ENCODE data around the gene DSCAM. TPM values are rescaled to one million over a fixed set of nuclear protein-coding genes. Genes with fewer than 3 reads are reported as not detected.
"Not testable (repeated sequence)": the region's sequence is repeated elsewhere in the genome, so short reads cannot be mapped to it uniquely, and the experiment has no call there.

The DSCAM gene
- total RNA-seq, 1 experiment from 2014 or later = not detected

DNA sequence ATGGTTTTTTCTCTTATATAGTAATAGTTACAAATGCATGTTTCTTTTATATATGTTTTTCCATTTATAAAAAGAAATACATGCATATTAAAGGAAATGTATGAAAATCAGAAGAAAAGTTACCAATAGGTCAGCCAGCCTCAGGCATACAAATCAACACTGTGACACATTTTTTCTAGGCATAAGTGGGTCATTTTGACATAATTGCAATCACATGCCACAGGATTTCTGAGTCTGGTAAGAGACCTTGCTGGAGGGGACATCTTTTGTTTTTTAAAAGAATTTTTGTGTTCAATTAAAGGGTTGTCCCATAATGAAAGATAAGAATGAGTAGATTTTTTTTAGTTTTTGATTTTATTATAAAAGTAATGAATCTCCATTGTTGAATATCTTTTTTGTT lies 506.6 kb downstream of the DSCAM start:
- in situ Hi-C loops (cut with HindIII; ENCODE audit: low pct_unique_long_range_greater_than_20kb, low sequenced_read_pairs) = no loop called here
- no peak for DNase-seq (ENCODE audit: low read depth)

DNA sequence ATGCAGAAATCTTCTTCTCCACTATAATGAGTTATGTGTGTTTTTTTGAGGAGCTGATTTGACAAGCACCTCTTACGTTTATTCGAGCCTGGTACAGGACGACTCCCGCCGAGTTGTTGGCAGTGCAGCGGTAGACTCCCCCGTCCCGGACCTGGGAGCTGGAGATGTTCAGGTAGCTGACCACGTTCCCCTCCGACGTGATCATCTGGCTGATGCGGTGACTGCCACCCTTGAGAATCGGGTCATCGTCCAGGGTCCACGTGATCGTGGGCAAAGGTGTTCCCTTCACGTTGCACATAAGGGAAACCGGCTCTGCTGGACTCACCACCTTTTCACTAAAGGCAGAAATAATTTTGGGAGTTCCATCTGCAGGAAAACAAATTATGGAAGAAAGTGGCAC lies 507.9 kb downstream of the DSCAM start:
- in situ Hi-C loops (cut with HindIII; ENCODE audit: low pct_unique_long_range_greater_than_20kb, low sequenced_read_pairs) = no loop called here
- no peak for DNase-seq (ENCODE audit: low read depth)

- no peak for DNase-seq (ENCODE audit: low read depth)
- in situ Hi-C loops (cut with HindIII; ENCODE audit: low pct_unique_long_range_greater_than_20kb, low sequenced_read_pairs) = no loop called here
Measured at GRCh38 chr21:40337981-40338380, 509.0 kb downstream of the DSCAM start.

DNA sequence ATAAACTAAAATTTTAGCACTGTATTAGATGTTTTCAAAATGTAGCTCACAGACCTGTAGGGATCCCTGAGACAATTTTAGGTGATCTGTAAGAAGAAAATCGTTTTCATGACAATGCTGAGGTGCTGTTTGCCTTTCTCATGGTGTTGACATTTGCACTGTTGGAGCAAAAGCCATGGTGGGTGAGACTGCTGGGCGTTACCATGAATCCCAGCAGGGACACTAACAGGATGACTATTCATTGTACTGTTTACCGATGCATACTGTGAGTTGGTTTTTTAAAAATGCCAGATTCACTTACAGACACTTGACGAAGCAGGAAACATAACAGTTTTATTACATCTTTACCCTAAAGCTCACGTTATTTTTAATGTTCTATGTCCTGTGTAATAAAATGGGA lies 511.3 kb downstream of the DSCAM start:
- DNase-seq (ENCODE audit: low read depth) = no peak
- in situ Hi-C loops (cut with HindIII; ENCODE audit: low pct_unique_long_range_greater_than_20kb, low sequenced_read_pairs) = no loop called here

GRCh38 chr21:40334159-40334558 lies 512.8 kb downstream of the DSCAM start:
- DNase-seq (ENCODE audit: low read depth) = no peak

GRCh38 chr21:40333731-40334130 lies 513.2 kb downstream of the DSCAM start:
- in situ Hi-C loops (cut with HindIII; ENCODE audit: low pct_unique_long_range_greater_than_20kb, low sequenced_read_pairs) = no loop called here
- no peak for DNase-seq (ENCODE audit: low read depth)

More at GRCh38 chr21:40334159-40334558, 512.8 kb downstream of the DSCAM start:
- in situ Hi-C loops (cut with HindIII; ENCODE audit: low pct_unique_long_range_greater_than_20kb, low sequenced_read_pairs) = no loop called here

- in situ Hi-C loops (cut with HindIII; ENCODE audit: low pct_unique_long_range_greater_than_20kb, low sequenced_read_pairs) = no loop called here
- DNase-seq (ENCODE audit: low read depth) = no peak
Measured at GRCh38 chr21:40331804-40332203, 515.2 kb downstream of the DSCAM start.

- no peak for DNase-seq (ENCODE audit: low read depth)
- in situ Hi-C loops (cut with HindIII; ENCODE audit: low pct_unique_long_range_greater_than_20kb, low sequenced_read_pairs) = no loop called here
Measured at GRCh38 chr21:40331172-40331571, 515.8 kb downstream of the DSCAM start.

DNA sequence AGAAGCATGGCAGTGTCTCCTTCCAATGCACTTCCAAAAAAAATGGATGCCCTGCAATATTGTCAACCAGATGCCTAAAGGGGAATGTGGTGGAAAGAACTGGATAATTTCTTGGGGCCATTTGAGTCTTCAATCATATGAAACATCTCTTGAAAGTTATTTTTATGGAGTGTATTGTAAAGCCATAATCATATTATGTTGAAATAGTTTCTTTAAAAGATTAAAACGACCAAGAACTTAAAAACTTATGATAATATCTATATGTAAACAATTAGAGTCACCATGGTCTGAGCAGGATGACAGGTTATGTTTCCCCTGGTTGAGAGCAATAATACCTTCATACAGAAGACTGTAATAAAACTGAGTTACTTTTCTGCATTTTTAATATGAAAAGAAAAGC lies 522.6 kb downstream of the DSCAM start:
- DNase-seq (ENCODE audit: low read depth) = no peak
- in situ Hi-C loops (cut with HindIII; ENCODE audit: low pct_unique_long_range_greater_than_20kb, low sequenced_read_pairs) = no loop called here

DNA sequence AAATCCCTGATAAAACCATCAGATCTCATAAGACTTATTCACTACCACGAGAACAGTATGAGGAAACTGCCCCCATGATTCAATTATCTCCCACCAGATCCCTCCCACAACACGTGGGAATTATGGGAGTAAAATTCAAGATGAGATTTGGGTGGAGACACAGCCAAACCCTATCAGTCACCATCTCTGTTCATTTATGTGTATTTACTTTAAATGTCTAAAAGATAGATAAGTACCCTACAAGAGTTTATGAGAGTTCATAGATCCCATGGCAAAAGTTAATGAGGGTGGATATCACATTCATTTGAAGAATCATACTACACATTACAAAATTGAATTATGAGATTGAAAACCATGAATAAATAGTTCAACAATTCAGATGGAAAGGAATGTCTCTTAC lies 526.2 kb downstream of the DSCAM start:
- in situ Hi-C loops (cut with HindIII; ENCODE audit: low pct_unique_long_range_greater_than_20kb, low sequenced_read_pairs); DNase-seq (ENCODE audit: low read depth): not testable (repeated sequence)

DNA sequence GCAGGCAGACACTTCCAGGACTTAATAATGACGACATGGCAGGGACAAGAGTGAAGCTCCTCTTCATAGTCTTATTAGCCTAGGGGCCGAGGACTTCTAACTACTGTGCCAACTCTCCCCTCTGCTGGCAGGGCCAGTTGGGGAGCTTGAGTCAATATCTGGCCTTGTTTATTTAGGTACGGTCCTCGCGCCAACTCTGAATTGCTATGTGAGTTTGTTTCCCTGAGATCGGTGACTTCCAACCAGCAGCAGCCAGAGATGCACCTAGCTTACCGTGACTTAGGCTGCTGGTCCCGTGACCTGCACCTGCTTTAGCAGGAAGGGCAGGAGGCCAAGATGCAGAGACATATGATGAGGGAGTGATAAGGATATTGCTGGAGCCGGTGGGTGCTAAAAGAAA lies 528.6 kb downstream of the DSCAM start:
- no peak for DNase-seq (ENCODE audit: low read depth)
- in situ Hi-C loops (cut with HindIII; ENCODE audit: low pct_unique_long_range_greater_than_20kb, low sequenced_read_pairs) = no loop called here

DNA sequence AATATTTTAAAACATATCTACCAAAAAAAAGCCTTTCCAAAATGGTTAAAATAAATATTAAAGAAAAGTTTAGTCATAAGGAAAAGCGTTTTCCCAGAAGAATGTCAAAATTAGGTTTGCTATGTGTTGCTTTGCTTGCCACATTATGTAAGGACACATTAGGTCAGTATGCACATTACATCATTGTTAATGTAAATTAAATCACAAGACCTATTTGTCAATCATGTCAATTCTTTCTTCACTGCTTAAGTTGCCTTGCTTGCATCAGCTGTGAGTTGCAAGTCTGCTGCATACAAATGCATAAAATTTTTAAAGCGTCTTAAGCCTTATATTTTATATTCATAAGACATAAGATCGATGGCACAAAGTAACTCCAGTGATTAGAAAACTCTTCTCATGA lies 530.9 kb downstream of the DSCAM start:
- DNase-seq (ENCODE audit: low read depth) = no peak

GRCh38 chr21:40315626-40316025 lies 531.3 kb downstream of the DSCAM start:
- in situ Hi-C loops (cut with HindIII; ENCODE audit: low pct_unique_long_range_greater_than_20kb, low sequenced_read_pairs) = no loop called here

More for the DNA sequence above, 530.9 kb downstream of the DSCAM start:
- in situ Hi-C loops (cut with HindIII; ENCODE audit: low pct_unique_long_range_greater_than_20kb, low sequenced_read_pairs) = no loop called here

DNA sequence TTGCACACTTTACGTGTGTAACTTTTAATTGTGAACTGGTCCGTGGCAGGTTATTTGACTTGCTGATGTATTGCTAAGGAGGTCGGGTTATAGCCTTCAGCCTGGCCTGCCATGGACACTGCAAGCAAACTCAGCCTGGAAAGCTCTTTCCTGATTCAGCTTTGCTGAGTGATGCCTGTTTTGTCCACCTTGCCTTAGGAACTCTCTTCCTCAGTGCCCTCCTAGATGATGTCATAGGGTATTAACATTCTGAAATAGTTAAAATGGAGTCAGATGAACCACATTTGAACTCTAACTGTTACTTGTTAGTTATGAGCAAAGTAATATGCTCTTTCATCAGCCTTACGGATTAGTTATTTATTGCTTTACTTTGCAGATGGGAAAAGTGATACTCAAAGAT lies 533.7 kb downstream of the DSCAM start:
- in situ Hi-C loops (cut with HindIII; ENCODE audit: low pct_unique_long_range_greater_than_20kb, low sequenced_read_pairs) = no loop called here
- no peak for DNase-seq (ENCODE audit: low read depth)

More at GRCh38 chr21:40315626-40316025, 531.3 kb downstream of the DSCAM start:
- DNase-seq (ENCODE audit: low read depth) = no peak

DNA sequence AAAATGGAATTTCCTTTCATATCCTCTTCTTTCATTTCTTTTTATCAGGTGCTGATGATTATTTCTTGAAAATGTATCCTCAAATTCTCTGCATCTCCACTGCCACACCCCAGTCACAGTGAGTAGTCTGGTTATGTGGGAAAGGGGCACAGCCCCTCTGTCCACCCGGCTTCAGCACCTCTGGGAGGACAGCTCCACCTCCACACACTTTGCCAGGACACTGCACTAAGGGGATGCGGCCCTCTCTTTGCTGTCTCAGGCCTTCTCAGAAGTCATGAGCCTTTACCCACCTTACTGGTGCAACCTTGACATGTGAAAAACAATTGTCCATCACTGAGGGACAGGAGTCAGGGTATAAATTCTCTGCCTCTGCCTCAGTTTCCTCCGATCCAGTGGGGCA lies 546.7 kb downstream of the DSCAM start:
- DNase-seq (ENCODE audit: low read depth) = no peak
- in situ Hi-C loops (cut with HindIII; ENCODE audit: low pct_unique_long_range_greater_than_20kb, low sequenced_read_pairs) = no loop called here

GRCh38 chr21:40299451-40299850 lies 547.5 kb downstream of the DSCAM start:
- no peak for DNase-seq (ENCODE audit: low read depth)
- in situ Hi-C loops (cut with HindIII; ENCODE audit: low pct_unique_long_range_greater_than_20kb, low sequenced_read_pairs) = no loop called here

GRCh38 chr21:40294345-40294744 lies 552.6 kb downstream of the DSCAM start:
- in situ Hi-C loops (cut with HindIII; ENCODE audit: low pct_unique_long_range_greater_than_20kb, low sequenced_read_pairs) = no loop called here
- DNase-seq (ENCODE audit: low read depth) = no peak

DNA sequence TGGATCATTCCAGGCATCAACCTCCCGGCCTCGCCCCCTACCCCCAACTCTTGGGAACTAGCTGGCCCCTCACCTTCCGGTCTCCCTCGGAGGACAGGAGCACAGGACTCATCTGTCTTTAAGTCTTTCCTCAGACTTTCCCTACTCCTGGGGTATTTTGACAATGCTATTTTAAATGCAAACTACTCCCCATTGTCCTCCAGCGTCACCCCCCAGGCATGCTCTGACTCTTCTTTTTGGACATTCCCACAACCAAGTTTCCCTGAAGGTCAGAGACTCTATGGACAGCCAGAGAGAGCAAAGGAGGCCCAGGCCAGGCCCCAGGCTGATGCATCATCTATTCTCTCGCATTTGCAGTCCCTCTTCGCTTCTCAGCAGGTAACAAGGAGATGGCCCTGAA lies 555.4 kb downstream of the DSCAM start:
- in situ Hi-C loops (cut with HindIII; ENCODE audit: low pct_unique_long_range_greater_than_20kb, low sequenced_read_pairs) = no loop called here
- DNase-seq (ENCODE audit: low read depth) = no peak

DNA sequence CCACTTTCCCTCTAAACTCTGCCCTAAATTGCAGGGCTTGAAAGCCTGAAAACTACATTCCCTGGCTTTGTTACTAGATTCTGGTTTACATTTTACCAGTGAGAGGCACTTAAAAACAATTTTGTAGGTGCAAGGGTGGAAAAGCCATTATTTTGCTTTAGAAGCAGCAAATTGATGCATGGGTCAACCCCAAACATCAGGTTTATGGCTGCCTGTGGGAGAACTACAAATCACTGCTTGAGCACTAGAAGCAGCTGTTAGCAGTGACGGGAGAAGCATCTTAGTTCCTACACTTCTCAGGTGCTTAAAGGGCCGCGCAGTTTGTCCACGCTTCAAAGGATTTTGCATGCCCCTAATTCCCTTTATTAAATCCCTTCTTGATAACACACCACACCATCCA lies 562.5 kb downstream of the DSCAM start:
- no peak for DNase-seq (ENCODE audit: low read depth)
- in situ Hi-C loops (cut with HindIII; ENCODE audit: low pct_unique_long_range_greater_than_20kb, low sequenced_read_pairs) = no loop called here

GRCh38 chr21:40282912-40283886 lies 563.8 kb downstream of the DSCAM start:
- in situ Hi-C loops (cut with HindIII; ENCODE audit: low pct_unique_long_range_greater_than_20kb, low sequenced_read_pairs) = no loop called here
- no peak for DNase-seq (ENCODE audit: low read depth)

Measured in Caki2 (cell line).